ENCODE data around the gene XRCC1. TPM values are rescaled to one million over a fixed set of nuclear protein-coding genes. Genes with fewer than 3 reads are reported as not detected.
A peak's percentile ranks its signal among the peaks of the same experiment; 100 is the strongest.

The XRCC1 gene
- total and polyA plus RNA-seq, 9 of the 15 experiments (the other 6 are each of a cell fraction or from before 2014, with no cell fraction given): 1.5 to 36.9 (median 24.9) TPM

- CTCF ChIA-PET (ENCODE audit: low intra/inter-chr PET ratio): no interaction called here
- Histone ChIP-seq H3K9me1 (ENCODE audit: control insufficient read depth, insufficient read depth, low read length) (no peaks in the 10 kb centered on the region), H2AFZ (ENCODE audit: low read depth, low read length) (no peak overlapping the region), H4K20me1 (replicated peaks; ENCODE audit: control insufficient read depth, insufficient read depth, low read length) (no peaks in the 10 kb centered on the region; the same call in 1 of the 2 replicates), H3K27me3 (ENCODE audit: control insufficient read depth in 2 of 2, insufficient read depth in 2 of 2, low read length in 2 of 2) (no peaks in the 10 kb centered on the region), H3K4me1 (replicated peaks in 1 of 2; ENCODE audit: control insufficient read depth in 2 of 2, insufficient read depth in 2 of 2, low read length in 2 of 2) (peaks cover 5 to 16% of the 10 kb centered on the region in 2 experiments; a peak in 3 of 5 replicates), H3K9me3 (replicated peaks; ENCODE audit: control insufficient read depth, insufficient read depth, low read depth, low read length) (no peaks in the 10 kb centered on the region), H3K27ac (ENCODE audit: extremely low read depth, low read depth, low read length) (no peak overlapping the region), H3K36me3 (ENCODE audit: control insufficient read depth, insufficient read depth, low read length) (peaks cover 10% of the 10 kb centered on the region; the same call in 2 of the 3 replicates), H3K4me3 (no peak overlapping the region), H3K9ac (ENCODE audit: insufficient read depth in 1 of 2, low read depth in 2 of 2, low read length in 2 of 2) (peak overlapping the region in 1 of 2 experiments; percentile 31; a peak in 1 of 4 replicates), H3K4me2 (ENCODE audit: insufficient read depth, low read length) (no peak overlapping the region), H3K79me2 (ENCODE audit: control insufficient read depth, insufficient read depth, low read length) (peaks cover 12% of the 10 kb centered on the region)
- WGBS (ENCODE audit: insufficient coverage, low coverage, missing lambda C conversion rate): 92% methylated on average over 3 of the region's 3 CpGs
- FAIRE-seq: no peak
- no TSS peak for BruUV-seq (replicated peaks)
- no peak for DNase-seq (ENCODE audit: extremely low read depth in 1 of 4, low spot score in 3 of 4)
- no peak for TF ChIP-seq ZNF277 (CRISPR knock-in tag; IDR thresholded peaks at IDR 0.05; ENCODE audit: borderline replicate concordance)
- TF ChIP-seq RFX1 (IDR thresholded peaks at IDR 0.05): peak; percentile 23; the same call in 1 of the 2 replicates
- no peak for TF ChIP-seq MTA3 (IDR thresholded peaks at IDR 0.05; ENCODE audit: borderline replicate concordance)
- no peak for TF ChIP-seq DACH1 (IDR thresholded peaks at IDR 0.05; ENCODE audit: partially characterized antibody)
- no peak for ATAC-seq
- in situ Hi-C loops (cut with MboI) (no loop called here), intact Hi-C loops (cut with micrococcal nuclease) (no loop called here)
- POLR2A ChIA-PET: interaction anchor here (1.5 to 3.5 kb wide), 2 partner anchors 11 to 38 kb away, joined by 5 to 19 read pairs; no protein-coding TSS in a partner anchor
These were observed 3.1 kb downstream of the XRCC1 start for GRCh38 chr19:43572171-43572588.
